ENCODE results near the gene PDE4B. TPM values are rescaled to one million over a fixed set of nuclear protein-coding genes. Genes with fewer than 3 reads are reported as not detected.

The PDE4B gene
- total and polyA plus RNA-seq, 9 of the 15 experiments (the other 6 are each of a cell fraction or from before 2014, with no cell fraction given): 0.09 TPM; not detected in 8

- Histone ChIP-seq H3K27ac (ENCODE audit: extremely low read depth, low read depth, low read length) (no peak overlapping the region), H2AFZ (ENCODE audit: low read depth, low read length) (no peak overlapping the region), H3K4me1 (replicated peaks in 1 of 2; ENCODE audit: control insufficient read depth in 2 of 2, insufficient read depth in 2 of 2, low read length in 2 of 2) (no peaks in the 10 kb centered on the region), H3K9me3 (replicated peaks; ENCODE audit: control insufficient read depth, insufficient read depth, low read depth, low read length) (no peaks in the 10 kb centered on the region), H3K9me1 (ENCODE audit: control insufficient read depth, insufficient read depth, low read length) (no peaks in the 10 kb centered on the region), H3K27me3 (ENCODE audit: control insufficient read depth in 2 of 2, insufficient read depth in 2 of 2, low read length in 2 of 2) (peaks cover 0 to 2% of the 10 kb centered on the region in 2 experiments; a peak in 1 of 5 replicates), H3K9ac (ENCODE audit: insufficient read depth in 1 of 2, low read depth in 2 of 2, low read length in 2 of 2) (no peak overlapping the region), H3K36me3 (ENCODE audit: control insufficient read depth, insufficient read depth, low read length) (no peaks in the 10 kb centered on the region), H3K4me3 (no peak overlapping the region), H3K4me2 (ENCODE audit: insufficient read depth, low read length) (no peak overlapping the region), H3K79me2 (ENCODE audit: control insufficient read depth, insufficient read depth, low read length) (no peaks in the 10 kb centered on the region), H4K20me1 (replicated peaks; ENCODE audit: control insufficient read depth, insufficient read depth, low read length) (no peaks in the 10 kb centered on the region)
- no peak for TF ChIP-seq POLR2AphosphoS5 (IDR thresholded peaks at IDR 0.05; ENCODE audit: control insufficient read depth, insufficient read depth, low read depth, low read length)
- TF ChIP-seq THRB (CRISPR knock-in tag; conservative IDR thresholded peaks at IDR 0.05): no peak
- no peak for TF ChIP-seq L3MBTL2 (IDR thresholded peaks at IDR 0.05)
- no peak for TF ChIP-seq CHD1 (IDR thresholded peaks at IDR 0.05; ENCODE audit: low read length)
- TF ChIP-seq TARDBP (IDR thresholded peaks at IDR 0.05): no peak
- no peak for TF ChIP-seq ZNF408 (CRISPR knock-in tag; IDR thresholded peaks at IDR 0.05; ENCODE audit: low read depth)
- TF ChIP-seq PKNOX1 (IDR thresholded peaks at IDR 0.05): no peak
- no peak for TF ChIP-seq MAZ (CRISPR knock-in tag; conservative IDR thresholded peaks at IDR 0.05 in 1 of 2, IDR thresholded peaks at IDR 0.05 in 1 of 2)
- TF ChIP-seq PHF20 (IDR thresholded peaks at IDR 0.05; ENCODE audit: partially characterized antibody): no peak
- TF ChIP-seq VEZF1 (CRISPR knock-in tag; IDR thresholded peaks at IDR 0.05): no peak
- TF ChIP-seq PRDM10 (IDR thresholded peaks at IDR 0.05; ENCODE audit: partially characterized antibody): no peak
- TF ChIP-seq PCBP2 (IDR thresholded peaks at IDR 0.05; ENCODE audit: low read depth, low read length, poor library complexity, severe bottlenecking): no peak
- TF ChIP-seq KHSRP (IDR thresholded peaks at IDR 0.05): no peak
- BruUV-seq (replicated peaks): no TSS peak
- no peak for FAIRE-seq
- ChIA-PET CTCF (ENCODE audit: low intra/inter-chr PET ratio) (no interaction called here), POLR2A (no interaction called here)
- ATAC-seq: no peak
- DNase-seq (ENCODE audit: extremely low read depth in 1 of 4, low spot score in 3 of 4): no peak
- intact Hi-C loops (cut with micrococcal nuclease): no loop called here
- in situ Hi-C loops (cut with MboI): no loop called here
Measured at GRCh38 chr1:65758128-65758527, 34.6 kb upstream of the PDE4B start.
